Lung (tissue), 12 donors: ENCODE measurements around the gene FMNL1. TPM values are rescaled to one million over a fixed set of nuclear protein-coding genes. Genes with fewer than 3 reads are reported as not detected.

ENCODE experiments used
- ATAC-seq: fragments of 200-7000 bp; cut with Tn5 transposase; one replicate; pipeline ENCODE4 v1.9.1; 2020; ENCODE audit warnings: moderate number of reproducible peaks; ENCODE audit not compliant: insufficient read depth, low FRiP score
- DNase-seq, 3 donors: peaks; one replicate each; pipeline ENCODE4 v3.0.0-alpha.2; 2013 to 2017
- H3K27ac ChIP-seq, 2 donors: one replicate each; pipeline ENCODE4 v1.5.1; 2013; ENCODE audit warnings: mild to moderate bottlenecking in 2 of 2, moderate library complexity in 2 of 2, control low read depth in 1 of 2, inconsistent platforms in 1 of 2, low read depth in 1 of 2, low read length in 1 of 2
- H3K27me3 ChIP-seq, 3 donors: one replicate each; pipeline ENCODE4 v1.5.1; 2013; ENCODE audit warnings: low read length in 2 of 3; ENCODE audit not compliant: control insufficient read depth in 3 of 3, insufficient read depth in 3 of 3
- H3K36me3 ChIP-seq, 4 donors: one replicate each; pipeline ENCODE4 v1.5.1; 2013; ENCODE audit warnings: low read length in 4 of 4, mild to moderate bottlenecking in 1 of 4, moderate library complexity in 1 of 4; ENCODE audit not compliant: control insufficient read depth in 4 of 4, insufficient read depth in 4 of 4
- H3K4me1 ChIP-seq, 5 donors: one replicate each; pipeline ENCODE4 v1.5.1; 2013; ENCODE audit warnings: low read length in 5 of 5, mild to moderate bottlenecking in 2 of 5, moderate library complexity in 1 of 5; ENCODE audit not compliant: control insufficient read depth in 5 of 5, insufficient read depth in 5 of 5
- H3K4me3 ChIP-seq: one replicate; pipeline ENCODE4 v1.5.1; 2013; ENCODE audit warnings: mild to moderate bottlenecking, control low read depth, moderate library complexity
- H3K9ac ChIP-seq, 2 donors: one replicate each; pipeline ENCODE4 v1.5.1; 2013; ENCODE audit warnings: low read length in 2 of 2, control low read depth in 1 of 2; ENCODE audit not compliant: insufficient read depth in 1 of 2
- H3K9me3 ChIP-seq, 4 donors: one replicate each; pipeline ENCODE4 v1.5.1; 2013; ENCODE audit warnings: low read length in 3 of 4, mild to moderate bottlenecking in 1 of 4, moderate library complexity in 1 of 4; ENCODE audit not compliant: control insufficient read depth in 4 of 4, insufficient read depth in 3 of 4
- WGBS, 2 donors: extraction: QIAGEN DNeasy Blood & Tissue Kit; methylation state at CpG; one replicate each; pipeline ENCODE4 v1.1.7; 2013; 5-methylcytosine and 5-hydroxymethylcytosine counted together
- polyA plus RNA-seq, 2 donors: library from polyadenylated mRNA; stranded (reverse); fragments of 200-250 nt; gene quantifications; one replicate each; pipeline ENCODE4 v1.2.1, GENCODE V29; 2013
- total RNA-seq, 2 donors: library from RNA; depleted of rRNA in 1 of 2; stranded (reverse); fragments of >200 nt in 1 of 2; gene quantifications; one replicate each; pipeline ENCODE4 v1.2.1, GENCODE V29; 2014 to 2021
- TF ChIP-seq, protein P1 (sequence below): IDR thresholded peaks from 2 replicates; pipeline ENCODE4 v1.5.1; 2012; ENCODE audit warnings: mild to moderate bottlenecking; ENCODE audit errors: control extremely low read depth, extremely low read depth
- donor health status: control.
- donor health status: control.
- donor health status: Bipolar disorder and iron deficiency.
- donor health status: healthy.
- donor health status: DM: yes; HTN: yes; CAD: no.

Gene FMNL1
- total and polyA plus RNA-seq, 4 donors, result 25.0 to 135 (median 56.6) TPM

DNA sequence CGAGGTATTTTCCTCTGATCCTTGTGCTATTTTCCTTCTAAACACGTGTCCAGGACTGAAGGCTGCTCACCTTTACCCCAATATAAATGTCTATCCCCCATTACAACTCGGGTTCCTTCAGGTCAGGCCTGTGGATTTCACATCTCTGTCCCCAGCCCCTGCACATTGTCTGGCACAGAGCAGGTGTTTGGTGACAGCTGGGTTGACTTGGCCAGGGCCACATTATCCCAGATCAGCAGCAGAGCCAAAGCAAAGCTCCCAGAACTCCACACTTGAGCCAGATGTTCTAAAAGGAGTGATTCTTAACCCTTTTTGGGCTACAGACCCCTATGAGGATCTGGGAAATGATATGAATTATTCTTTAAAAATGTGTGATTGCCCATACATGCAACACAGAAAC lies 58.2 kb downstream of the FMNL1 start:
- H3K36me3 ChIP-seq, result peaks cover 0 to 21% (median 13%) of the 10 kb centered on the region in 4 donors
- H3K27ac ChIP-seq, result peak overlapping the region in 1 of 2 donors; percentile 46
- 79 to 88% methylated on average over 3 of the region's 3 CpGs for WGBS, 2 donors
- H3K4me1 ChIP-seq, result peaks cover 3 to 22% (median 10%) of the 10 kb centered on the region in 5 donors
- H3K9me3 ChIP-seq, result no peaks in the 10 kb centered on the region
- H3K4me3 ChIP-seq, result no peak overlapping the region
- ATAC-seq (no peak), DNase-seq (no peak)
- H3K9ac ChIP-seq, result no peak overlapping the region
- TF ChIP-seq, protein P1, sequence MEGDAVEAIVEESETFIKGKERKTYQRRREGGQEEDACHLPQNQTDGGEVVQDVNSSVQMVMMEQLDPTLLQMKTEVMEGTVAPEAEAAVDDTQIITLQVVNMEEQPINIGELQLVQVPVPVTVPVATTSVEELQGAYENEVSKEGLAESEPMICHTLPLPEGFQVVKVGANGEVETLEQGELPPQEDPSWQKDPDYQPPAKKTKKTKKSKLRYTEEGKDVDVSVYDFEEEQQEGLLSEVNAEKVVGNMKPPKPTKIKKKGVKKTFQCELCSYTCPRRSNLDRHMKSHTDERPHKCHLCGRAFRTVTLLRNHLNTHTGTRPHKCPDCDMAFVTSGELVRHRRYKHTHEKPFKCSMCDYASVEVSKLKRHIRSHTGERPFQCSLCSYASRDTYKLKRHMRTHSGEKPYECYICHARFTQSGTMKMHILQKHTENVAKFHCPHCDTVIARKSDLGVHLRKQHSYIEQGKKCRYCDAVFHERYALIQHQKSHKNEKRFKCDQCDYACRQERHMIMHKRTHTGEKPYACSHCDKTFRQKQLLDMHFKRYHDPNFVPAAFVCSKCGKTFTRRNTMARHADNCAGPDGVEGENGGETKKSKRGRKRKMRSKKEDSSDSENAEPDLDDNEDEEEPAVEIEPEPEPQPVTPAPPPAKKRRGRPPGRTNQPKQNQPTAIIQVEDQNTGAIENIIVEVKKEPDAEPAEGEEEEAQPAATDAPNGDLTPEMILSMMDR, result no peak
- H3K27me3 ChIP-seq, result no peaks in the 10 kb centered on the region

DNA sequence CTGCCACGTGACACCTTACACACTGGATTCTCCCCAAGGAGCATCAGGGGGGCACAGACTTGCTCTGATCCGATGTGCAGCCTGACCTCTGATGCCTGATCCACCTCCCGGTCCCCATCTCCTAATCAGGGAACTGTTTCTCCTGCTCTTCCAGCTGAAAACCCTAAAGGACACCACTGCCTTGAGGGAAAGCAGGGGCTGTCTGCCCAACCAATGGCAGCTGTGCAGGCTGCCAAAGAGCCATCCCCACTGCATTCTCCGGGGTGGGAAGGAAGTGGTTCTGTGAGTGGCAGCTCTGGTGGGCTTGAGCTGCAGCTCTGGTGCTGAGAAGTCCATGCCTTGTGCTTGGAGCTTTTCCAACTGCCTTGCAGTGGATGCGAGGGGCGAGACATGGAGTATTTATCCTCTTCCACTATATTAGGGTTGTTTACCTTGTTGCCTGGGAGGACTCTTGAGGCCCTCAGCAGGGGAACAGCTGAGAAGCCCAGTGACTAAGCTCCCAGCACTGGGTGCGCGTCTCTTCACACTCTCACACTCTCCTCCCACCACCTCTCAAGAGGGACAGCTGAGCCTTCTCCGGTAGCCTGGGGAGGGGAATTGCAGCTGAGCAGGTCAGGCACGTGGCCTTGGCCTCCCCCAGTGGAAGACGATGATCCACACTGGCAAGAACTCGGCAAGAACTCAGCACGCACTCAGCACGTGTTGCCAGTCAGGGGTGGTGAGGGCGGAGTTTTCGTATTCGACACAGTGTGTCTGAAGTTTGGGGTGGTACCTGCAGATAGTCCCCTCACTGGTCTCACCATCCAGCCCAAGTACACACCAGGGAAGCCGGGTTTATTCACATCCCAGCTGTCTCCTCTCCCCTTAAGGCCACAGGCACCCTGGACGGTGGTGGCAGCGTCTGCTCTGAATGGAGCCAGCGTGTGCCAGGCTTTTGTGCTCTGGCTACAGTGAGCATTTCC lies 61.3 kb downstream of the FMNL1 start:
- Histone ChIP-seq H3K4me3 (no peak overlapping the region), H3K27me3 (no peaks in the 10 kb centered on the region), H3K4me1 (peaks cover 0 to 16% (median 7%) of the 10 kb centered on the region in 5 donors), H3K27ac (peak overlapping the region; percentile 59 to 77), H3K36me3 (peaks cover 3 to 39% (median 23%) of the 10 kb centered on the region in 4 donors), H3K9me3 (no peaks in the 10 kb centered on the region), H3K9ac (no peak overlapping the region)
- WGBS, 2 donors, result 63 to 78% methylated on average over 21 of the region's 21 CpGs
- ATAC-seq (peak; percentile 39), DNase-seq (peak; percentile 42 to 48 (median 46))
- TF ChIP-seq, protein P1, result no peak

DNA sequence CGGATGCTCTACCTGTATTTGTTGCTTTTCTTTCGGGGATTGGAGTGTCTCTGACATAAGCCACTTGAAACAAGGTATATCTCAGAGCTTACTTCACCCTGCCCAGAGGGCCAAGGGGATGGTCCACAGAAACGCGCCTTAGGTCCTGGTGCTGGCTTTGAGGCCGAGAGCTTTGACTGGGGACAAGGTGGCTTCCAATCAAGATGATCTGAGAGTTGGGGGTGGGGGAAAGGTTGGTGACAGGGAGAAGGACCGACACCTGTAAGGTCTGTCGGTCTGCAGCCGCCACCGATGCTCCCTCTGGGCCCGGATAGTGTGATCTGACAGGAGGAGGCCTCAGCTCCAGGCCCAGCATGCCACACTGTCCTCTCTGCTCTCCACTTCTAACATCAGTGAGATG lies 62.0 kb downstream of the FMNL1 start:
- TF ChIP-seq, protein P1, result no peak

More for the DNA sequence above, 62.0 kb downstream of the FMNL1 start:
- Histone ChIP-seq H3K27me3 (no peaks in the 10 kb centered on the region), H3K4me3 (no peak overlapping the region), H3K36me3 (peaks cover 3 to 41% (median 24%) of the 10 kb centered on the region in 4 donors), H3K27ac (peak overlapping the region in 1 of 2 donors; percentile 77), H3K9me3 (no peaks in the 10 kb centered on the region), H3K9ac (no peak overlapping the region), H3K4me1 (peaks cover 0 to 11% (median 7%) of the 10 kb centered on the region in 5 donors)
- 90 to 93% methylated on average over 9 to 10 of the region's 10 CpGs for WGBS, 2 donors
- DNase-seq, result no peak
- no peak for ATAC-seq
